Activated CD4-positive, alpha-beta T cell treated with anti-CD3 and anti-CD28 coated beads, Interleukin-2, Interleukin-6, amounts not matched to agents 100 ng/mL and 50 ng/mL, durations not matched to agents 16 hours and 8 hours (primary cell): ENCODE results near the gene PACRG.

ENCODE experiments used
- DNase-seq: peaks from one replicate; pipeline ENCODE4 v3.0.0-alpha.2; 2020

The PACRG gene

DNA sequence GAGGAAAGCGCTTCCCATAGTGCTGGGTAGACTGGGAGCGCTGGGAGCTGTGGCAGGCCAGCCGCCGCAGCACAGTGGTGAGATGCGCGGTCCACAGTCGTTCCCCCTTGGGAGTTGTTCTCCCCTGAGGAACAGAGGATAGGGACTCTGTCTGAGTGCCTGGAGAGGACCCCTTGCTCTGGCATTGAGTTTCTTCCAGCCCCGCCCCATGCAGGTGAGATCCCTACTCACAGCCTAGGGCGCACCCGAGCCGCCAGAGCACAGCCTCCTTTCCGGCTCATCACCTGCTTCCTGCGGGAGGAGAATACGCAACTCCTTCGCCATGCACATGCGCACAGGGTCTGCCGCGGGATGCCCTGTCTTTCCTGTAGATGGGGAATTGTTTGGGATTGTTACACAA, 140.6 kb downstream of the PACRG start:
- no peak for DNase-seq

DNA sequence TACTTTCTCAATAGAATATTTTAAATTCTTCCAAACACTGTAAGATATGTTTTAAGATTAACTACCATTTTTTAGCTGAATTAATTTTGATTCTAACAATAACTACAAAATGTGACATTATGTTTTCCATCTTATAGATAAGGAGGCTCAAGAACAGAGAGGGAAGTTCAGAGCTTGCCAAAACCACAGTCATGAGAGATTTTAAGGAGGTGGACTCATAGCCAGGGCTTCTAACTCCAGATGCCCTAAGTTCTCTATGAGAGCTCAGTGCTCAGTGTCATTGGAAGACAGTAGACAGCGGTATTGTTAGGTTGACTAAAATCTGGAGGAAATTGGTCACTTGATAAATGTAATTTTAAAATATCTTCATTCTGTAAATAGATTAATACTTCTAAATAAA, 144.2 kb downstream of the PACRG start:
- no peak for DNase-seq

DNA sequence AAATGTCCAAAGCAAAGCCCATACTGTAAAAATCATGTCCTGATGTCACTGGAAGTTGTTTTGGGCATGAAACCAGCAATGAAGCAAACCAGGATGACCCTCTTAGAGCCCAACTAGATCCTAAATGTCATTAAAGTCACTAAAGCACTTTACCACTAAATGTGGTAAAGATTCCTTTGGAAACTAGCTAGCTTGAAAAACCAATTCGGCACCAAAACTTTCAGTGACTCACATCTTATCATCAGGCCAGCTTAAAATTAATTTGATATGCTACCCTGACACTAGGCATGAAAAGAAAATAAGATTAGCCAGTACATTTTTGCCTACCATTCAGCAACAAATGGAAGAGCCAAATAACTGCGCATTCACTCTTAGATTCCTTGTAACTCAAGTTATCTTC, 145.8 kb downstream of the PACRG start:
- no peak for DNase-seq

DNA sequence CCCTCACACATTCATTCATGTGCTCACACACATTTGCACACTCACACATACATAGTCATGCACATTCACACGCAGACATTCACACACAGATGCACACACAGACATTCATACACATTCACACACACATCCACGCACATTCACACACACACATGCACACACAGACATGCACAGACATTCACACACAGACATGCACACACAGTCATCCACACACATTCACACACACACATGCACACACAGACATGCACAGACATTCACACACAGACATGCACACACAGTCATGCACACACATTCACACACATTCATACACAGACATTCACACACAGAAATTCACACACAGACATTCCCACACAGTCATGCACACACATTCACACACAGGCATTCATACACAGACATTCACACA, 147.3 kb downstream of the PACRG start:
- no peak for DNase-seq

DNA sequence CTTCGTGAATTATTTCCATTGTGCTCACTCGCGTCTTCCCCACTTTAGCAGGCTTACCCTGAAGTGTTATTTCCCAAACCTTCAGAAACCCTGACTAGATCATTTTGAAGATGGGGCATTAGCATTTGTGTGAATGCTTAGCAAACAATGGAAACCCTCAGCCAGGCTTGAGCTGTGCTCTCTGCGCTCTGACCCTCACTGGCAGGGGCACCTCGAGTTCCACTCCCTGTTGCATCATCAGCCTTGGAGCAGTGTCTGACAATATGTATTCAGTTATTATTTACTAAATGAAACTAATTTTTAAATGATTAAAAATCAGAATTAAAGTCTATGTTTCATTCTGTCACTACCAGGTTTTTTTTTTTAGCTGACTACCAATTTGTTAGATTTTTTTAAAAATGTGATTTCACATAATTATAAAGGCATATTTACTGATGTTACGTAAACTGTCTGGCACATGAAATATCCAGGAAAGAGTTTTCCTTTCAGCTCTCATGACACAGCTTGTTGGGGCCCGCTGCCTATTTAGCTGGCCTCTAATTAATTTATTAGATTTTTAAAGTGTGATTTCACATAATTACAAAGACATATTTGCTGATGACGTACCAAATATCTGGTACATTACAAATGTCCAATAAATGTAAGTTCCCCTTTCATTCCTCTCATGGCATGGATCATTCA, 155.2 kb downstream of the PACRG start:
- no peak for DNase-seq

DNA sequence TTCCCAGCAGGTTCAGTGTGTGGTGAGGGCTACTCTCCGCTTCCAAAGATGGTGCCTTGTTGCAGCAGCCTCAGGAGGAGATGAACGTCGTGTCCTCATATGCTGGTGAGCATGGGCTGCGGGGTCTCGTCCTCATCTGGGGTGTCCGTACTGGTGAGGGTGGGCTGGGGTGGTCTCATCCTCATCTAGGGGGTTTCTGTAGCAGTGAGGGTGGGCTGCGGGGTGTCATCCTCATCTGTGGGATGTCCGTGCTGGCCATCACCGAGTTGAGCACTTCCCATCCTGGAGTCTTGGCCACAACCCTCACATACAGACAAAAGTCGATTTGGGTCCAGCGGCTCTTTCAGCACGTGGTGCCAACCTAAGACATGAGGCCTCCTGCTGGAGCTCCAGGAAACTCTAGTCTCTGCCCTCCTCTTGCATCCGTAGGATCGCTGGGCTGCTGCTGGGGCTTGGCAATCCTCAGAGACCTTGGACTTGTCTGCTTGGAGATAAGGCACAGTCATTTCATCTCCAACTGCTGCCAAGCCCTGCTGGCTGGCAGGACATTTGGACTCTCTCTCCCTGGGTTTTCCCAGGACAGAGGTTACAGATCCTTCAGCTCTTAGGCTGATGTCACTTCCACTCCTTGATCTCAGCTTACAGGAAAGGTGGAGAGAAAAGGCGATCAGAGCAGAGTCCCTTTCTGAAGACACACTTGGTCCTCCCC, 160.4 kb downstream of the PACRG start:
- DNase-seq: no peak

DNA sequence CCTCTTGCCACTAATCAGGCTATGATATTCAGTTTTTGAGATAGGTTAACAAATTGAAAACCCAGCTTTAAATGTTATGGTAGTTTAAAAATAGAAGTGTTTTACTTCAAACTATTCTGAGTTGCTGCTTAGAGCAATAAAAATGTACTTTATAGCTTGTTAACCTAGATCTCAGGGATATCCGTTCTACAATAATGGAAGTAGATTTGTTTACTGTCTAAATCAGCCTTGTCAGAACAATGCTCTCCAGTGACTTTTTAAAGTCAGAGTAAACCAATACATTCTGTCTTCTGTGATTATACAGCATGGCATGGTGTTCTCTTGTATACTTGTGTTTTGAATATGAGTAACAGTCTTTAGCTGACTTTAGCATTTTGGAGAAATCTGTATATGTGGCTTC, 161.5 kb downstream of the PACRG start:
- DNase-seq: no peak

DNA sequence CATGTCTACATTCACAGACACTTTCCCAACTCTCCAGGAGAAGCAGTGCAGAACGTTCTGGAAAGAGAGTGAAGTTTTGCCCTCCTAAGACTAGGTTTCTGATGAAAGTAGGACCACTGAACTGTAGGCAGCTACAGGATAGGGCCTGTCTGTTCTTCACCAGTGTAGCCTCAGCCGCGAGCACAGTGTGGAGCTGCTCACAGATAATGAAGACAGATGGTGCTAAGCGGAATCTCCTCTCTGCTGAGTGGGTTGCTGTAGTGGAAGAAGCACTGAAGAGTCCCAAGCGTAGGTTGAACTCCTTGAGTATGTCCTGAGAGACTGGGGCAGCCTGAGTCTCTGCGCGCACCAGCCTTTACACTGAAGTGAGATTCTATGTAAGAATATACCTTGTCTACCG, 170.2 kb downstream of the PACRG start:
- DNase-seq: no peak

DNA sequence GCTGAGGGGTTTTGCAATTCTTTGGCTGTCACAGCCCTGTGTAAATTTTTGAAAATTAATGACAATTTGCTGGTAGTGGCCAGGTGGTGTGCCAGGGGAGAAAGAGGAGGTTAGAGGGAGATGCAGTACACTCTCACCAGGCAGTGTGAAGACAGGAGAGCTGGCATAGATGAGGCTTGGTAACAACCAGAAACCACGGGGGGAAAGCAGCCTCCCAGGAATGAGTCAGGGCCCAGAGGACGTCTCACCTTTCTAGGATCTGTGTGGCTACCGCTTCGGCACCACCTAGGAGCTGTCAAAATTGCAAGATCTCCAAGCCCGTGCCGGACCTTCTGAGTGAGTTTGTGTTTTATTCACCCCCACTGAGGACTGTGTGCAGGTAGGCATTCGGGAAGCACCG, 171.4 kb downstream of the PACRG start:
- no peak for DNase-seq

DNA sequence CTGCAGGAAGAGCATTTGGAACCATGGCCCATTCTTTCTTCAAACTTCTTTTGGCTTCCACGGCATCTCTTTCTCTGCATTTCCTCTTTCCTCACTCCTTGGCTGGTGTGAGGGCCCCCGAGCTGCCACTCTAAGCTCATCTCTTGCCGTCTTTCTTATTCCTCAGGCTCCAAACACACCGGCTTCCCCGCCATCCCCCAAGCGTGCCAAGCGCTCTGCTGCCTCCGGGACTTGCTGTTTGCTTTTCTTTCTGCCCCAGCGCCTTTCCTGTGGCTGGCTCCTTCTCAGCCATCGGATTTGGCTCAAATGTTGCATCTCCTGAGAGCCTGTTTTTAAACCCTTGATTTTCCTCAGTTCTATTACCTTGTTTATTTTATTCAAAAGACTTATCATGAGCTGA, 172.7 kb downstream of the PACRG start:
- DNase-seq: no peak

DNA sequence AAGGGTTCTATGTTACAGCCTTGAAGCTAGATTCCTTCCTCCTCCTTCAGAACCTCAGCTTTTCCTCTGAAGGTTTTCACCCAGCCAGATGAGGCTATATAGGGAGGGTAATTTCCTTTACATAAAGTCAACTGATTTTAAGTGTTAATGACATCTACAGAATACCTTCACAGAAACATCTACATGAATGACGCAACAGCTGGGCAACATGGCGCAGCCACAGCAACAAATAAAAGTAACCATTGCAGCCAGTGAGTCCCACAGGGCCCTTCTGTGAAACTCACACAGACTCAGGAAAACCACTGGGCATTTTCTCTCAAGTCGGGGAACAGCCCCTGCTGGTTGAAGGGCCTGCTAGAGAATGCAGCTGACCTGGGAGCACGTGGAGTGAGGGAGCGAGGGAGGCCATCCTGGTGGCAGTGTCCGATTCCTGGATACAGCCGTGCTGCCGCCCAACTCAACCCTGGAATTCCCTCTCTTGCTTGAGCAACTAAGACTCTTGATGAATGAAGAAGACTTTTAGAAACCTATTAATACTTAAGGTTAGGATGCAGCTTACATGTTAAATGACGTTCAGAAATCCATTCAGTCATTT, 176.4 kb downstream of the PACRG start:
- no peak for DNase-seq

DNA sequence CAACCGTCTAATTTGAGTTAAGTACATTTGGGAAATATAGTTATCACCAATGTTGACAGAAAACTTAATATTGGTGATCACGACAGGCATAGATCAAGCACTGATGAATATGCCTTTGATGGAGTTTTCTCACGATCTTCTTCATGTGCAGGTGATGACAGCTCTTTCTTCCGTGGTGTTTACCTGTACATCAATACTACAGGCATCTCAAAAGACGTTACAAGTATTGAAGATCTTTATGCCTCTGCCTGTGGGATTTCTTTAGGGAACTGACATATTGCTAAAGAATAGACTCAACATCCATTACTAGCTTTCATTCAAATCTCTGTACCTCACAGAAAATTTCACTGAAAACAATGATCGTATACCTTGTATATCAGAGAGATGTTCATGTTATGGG, 178.7 kb downstream of the PACRG start:
- no peak for DNase-seq

DNA sequence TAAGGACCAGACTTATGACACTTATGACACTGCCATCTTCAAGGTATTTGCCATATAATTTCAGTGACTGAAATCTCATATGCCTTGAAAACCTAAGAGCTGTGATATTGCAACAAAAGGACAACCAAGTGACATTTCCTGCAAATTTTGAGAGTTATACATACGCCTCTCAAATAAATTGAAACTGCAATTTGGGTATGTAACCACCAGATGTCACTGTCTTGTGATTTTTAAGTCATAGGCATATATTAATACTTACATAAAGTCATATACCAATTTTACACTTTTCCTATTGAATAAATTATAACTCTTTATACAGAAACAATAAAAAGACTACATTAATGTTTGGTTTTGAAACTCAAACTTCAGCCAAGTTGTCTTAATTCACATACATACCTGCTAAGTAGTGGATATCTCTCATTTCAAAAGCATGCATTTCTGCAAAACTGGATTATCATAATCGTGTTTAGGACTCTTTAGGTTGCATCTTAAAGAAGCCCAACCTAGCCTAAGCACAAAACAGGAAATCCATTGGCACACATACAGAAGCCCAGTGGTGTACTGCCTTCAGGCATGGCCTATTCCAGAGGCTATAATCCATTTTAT, 180.2 kb downstream of the PACRG start:
- DNase-seq: peak; percentile 15

DNA sequence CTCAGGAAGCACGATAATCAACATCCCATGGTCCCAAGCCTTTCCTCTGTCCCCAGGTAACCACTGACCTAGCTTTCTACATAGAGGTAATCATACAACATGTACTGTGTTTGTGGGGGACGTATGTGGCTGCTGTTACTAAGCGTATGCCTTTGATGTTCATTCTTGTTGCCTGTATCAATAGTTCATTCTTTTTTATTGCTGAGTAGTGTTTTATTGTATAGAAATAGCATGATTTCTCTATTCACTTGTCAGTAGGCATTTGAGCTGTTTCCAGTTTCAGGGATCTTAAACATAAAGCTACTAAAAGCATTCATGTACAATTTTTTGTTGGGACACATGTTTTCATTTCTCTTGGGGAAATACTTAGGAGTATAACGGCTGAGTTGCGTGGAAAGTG, 185.4 kb downstream of the PACRG start:
- DNase-seq: no peak

DNA sequence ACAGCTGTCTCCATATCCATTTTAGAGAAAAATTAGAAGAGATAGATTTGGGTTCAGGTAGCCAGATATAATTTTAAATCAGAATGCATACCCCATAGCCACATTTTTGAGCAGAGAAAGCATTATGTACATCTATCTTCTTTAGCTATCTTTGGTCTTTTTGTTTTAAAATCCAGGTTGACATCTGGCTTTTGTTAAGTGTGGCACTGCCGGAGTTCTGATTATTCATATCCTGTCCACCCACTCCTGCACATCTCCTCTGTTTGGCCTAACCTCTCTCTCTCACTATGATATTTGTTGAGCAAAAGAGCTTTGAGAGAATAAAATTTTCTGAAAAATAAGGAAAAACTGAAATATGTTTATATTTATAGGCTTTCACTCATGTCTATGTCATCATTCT, 189.7 kb downstream of the PACRG start:
- DNase-seq: no peak

DNA sequence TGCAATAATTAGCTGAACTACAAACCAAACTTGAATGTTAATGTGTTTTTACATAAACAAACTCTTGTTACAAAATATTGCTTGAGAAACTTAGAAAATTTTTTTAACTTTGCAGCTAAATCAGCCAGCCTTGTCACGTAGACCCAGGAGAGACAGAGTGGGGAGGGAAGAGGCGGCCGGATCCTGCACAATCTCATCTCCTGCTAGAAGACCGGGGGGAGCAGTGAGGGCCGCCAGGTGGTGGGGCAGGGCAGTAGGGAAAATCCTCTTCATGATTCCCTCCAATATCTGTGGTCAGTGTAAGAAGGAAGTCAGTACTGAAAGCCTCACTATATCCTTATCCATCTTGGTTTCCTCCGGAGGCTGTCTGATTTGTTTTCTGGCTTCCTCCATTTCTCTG, 193.3 kb downstream of the PACRG start:
- DNase-seq: no peak

DNA sequence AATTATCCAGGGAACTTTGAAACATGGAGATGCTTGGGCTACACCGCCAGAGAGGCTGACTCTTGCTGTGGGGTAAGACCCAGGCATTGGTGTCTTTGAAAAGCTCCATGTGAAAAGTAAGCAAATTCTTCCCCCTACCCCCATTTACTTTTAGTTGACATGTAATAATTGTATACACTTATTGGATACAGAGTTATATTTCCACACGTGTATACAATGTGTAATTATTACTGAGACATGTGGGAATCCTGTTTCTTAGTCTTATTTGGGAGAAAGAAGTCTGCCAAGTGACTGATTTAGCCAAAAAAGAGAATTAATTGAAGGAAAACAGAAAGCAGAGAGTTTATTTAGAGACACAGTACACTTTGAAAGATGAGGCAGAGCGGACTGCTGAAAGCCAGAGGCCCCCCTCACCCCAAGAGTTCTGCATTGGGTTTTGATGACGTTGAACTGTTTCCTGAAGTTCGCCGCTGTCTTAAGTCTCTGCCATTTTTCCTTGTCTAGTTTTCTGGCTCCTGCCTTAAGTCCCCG, 193.8 kb downstream of the PACRG start:
- DNase-seq: no peak

DNA sequence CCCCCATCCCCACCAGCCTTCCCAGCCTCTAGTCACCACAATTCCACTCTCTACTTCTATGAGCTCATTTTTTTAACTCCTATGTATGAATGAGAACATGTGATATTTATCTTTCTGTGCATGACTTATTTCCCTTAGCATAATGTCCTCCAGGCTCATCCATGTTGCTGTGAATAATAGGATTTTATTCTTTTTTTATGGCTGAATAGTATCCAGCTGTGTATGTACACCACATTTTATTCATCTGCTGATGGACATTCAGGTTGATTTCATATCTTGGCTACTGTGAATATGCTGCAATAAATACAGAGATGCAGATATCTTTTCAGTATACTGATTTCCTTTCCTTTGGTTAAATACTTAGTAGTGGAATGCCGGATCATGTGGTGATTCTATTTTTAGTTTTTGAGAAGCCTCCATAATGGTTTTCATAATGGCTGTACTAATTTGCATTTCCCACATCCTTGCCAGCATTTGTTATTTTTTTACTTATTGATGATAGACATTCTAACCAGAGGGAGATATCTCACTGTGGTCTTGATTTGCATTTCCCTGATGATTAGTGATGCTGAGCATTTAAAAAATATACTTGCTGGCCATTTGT, 194.9 kb downstream of the PACRG start:
- DNase-seq: no peak

DNA sequence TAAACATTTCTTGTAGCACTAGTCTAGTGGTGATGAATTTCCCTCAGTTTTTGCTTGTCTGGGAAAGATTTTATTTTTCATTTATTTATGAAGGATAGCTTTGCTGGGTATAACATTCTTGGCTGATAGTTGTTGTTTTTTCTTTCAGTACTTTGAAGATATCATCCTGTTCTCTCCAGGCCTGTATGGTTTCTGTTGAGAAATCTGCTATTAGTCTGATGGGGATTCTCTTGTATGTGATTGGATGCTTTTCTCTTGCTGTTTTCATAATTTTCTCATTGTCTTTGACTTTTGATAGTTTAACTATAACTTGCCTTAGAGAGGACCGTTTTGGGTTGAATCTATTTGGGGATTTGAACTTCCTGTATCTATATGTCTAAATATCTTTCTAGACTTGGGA, 207.1 kb downstream of the PACRG start:
- no peak for DNase-seq

DNA sequence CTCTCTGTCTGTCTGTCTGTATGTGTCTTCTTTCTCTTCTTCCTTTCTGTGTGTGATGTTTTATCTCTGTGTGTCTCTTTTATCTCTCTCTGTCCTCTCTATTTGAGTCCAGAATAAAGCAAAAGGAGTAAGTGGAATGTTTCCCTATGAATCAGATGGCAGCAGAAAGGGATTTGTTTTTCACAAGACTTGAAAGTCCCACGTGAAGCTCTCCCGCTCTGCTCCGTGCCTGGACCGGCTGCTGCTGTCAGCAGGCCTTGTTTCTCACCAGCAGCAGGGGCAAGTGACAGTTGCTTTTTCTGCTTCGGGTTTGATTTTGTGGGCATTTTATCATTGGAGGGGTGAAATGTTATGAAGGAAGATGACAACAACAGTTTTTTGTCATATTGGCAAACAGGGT, 212.7 kb downstream of the PACRG start:
- DNase-seq: no peak

DNA sequence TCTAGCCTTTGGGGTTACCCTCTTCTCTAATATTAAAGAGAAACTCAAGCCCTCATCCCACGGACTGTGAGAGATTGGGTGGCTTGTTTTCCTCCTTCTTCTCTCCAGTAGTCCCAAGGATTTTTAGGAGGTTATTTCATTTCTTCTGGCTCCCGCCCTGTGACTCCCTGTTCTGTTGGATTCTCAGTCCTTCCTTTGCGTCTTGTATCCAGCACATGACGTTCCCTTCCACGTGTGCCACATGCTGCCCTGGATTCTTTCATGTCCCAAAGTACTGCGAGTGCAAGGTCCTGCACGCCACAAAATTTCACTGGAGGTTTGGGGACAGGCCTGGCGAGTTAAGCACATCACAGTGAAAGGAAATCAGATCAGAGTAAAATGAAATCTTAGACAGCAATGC, 213.4 kb downstream of the PACRG start:
- no peak for DNase-seq

DNA sequence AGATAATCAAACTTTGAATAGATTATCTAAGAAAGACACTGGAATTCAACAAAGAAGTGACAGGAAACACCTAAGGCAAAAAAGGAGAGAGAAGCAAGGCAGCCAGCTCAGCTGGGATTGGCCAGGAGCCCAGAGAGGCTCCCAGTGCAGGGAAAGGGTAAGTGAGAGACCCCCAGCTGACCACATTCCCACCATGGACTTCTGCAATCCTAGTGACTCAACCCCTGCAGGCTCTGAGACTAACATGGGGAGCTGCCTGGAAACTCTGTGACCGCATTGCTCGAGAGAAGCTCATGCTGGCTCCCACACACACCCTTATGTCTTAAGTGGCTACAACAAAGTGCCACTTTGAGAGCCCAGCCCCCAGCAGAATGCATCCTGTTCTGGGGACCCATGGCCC, 215.1 kb downstream of the PACRG start:
- no peak for DNase-seq

DNA sequence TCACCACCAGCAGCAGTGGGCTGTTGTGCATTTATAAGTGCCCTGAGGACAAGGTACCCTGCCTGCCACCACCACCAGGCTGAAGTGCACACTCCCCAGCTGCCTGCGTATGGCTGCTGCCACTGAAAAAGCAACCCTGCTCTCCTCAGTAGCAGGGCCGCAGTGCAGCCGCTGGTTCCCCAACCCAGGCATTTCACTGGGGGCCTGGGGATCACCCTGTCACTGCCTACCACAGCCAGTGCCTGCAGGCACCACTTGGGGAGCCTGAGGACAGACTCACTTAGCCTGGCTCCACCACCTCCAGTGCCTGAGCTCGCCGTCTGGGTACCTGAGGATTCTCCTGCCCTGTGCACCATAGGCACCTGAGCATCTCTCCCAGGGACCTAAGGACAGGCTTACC, 215.6 kb downstream of the PACRG start:
- DNase-seq: no peak
